Measurements from ENCODE around the gene KRT74. TPM values are rescaled to one million over a fixed set of nuclear protein-coding genes. Genes with fewer than 3 reads are reported as not detected.

Gene KRT74
- total RNA-seq, 6 experiments from 2014 or later: not detected

GRCh38 chr12:52543985-52544883 lies 29.4 kb downstream of the KRT74 start:
- H3K27ac ChIP-seq: no peak overlapping the region
- intact Hi-C loops (cut with DNase I): no loop called here
- WGBS (ENCODE audit: insufficient coverage, low coverage, low lambda C conversion rate, missing lambda C conversion rate): 96% methylated on average over 4 of the region's 17 CpGs
- no peak overlapping the region for H3K4me3 ChIP-seq
- no peaks in the 10 kb centered on the region for H3K27me3 ChIP-seq
- no peaks in the 10 kb centered on the region for H3K9me3 ChIP-seq
- TF ChIP-seq CTCF (IDR thresholded peaks at IDR 0.05) (no peak), POLR2A (IDR thresholded peaks at IDR 0.05) (no peak)
- DNase-seq: no peak
- no peaks in the 10 kb centered on the region for H3K36me3 ChIP-seq
- no peak for ATAC-seq
- no peaks in the 10 kb centered on the region for H3K4me1 ChIP-seq

- no peaks in the 10 kb centered on the region for H3K9me3 ChIP-seq
- 55% methylated on average over 6 of the region's 7 CpGs for WGBS (ENCODE audit: insufficient coverage, low coverage, low lambda C conversion rate, missing lambda C conversion rate)
- H3K4me3 ChIP-seq: no peak overlapping the region
- no peak overlapping the region for H3K27ac ChIP-seq
- intact Hi-C loops (cut with DNase I): no loop called here
- no peaks in the 10 kb centered on the region for H3K36me3 ChIP-seq
- ATAC-seq (no peak), DNase-seq (no peak)
- no peaks in the 10 kb centered on the region for H3K27me3 ChIP-seq
- no peaks in the 10 kb centered on the region for H3K4me1 ChIP-seq
- TF ChIP-seq CTCF (IDR thresholded peaks at IDR 0.05): no peak
- TF ChIP-seq POLR2A (IDR thresholded peaks at IDR 0.05): no peak
These were observed 30.8 kb downstream of the KRT74 start for GRCh38 chr12:52542785-52543318.

GRCh38 chr12:52542157-52542556 lies 31.5 kb downstream of the KRT74 start:
- H3K9me3 ChIP-seq: no peaks in the 10 kb centered on the region
- H3K4me1 ChIP-seq: no peaks in the 10 kb centered on the region
- no peaks in the 10 kb centered on the region for H3K27me3 ChIP-seq
- no peak overlapping the region for H3K27ac ChIP-seq
- DNase-seq: no peak
- TF ChIP-seq CTCF (IDR thresholded peaks at IDR 0.05): no peak
- no peak for TF ChIP-seq POLR2A (IDR thresholded peaks at IDR 0.05)
- intact Hi-C loops (cut with DNase I): no loop called here
- no peak overlapping the region for H3K4me3 ChIP-seq
- H3K36me3 ChIP-seq: no peaks in the 10 kb centered on the region
- ATAC-seq: no peak

GRCh38 chr12:52541709-52542108 lies 31.9 kb downstream of the KRT74 start:
- H3K4me1 ChIP-seq: no peaks in the 10 kb centered on the region
- no peaks in the 10 kb centered on the region for H3K9me3 ChIP-seq
- TF ChIP-seq CTCF (IDR thresholded peaks at IDR 0.05) (no peak), POLR2A (IDR thresholded peaks at IDR 0.05) (no peak)
- no peak overlapping the region for H3K27ac ChIP-seq
- no peaks in the 10 kb centered on the region for H3K27me3 ChIP-seq
- no peak overlapping the region for H3K4me3 ChIP-seq
- ATAC-seq: no peak
- no peaks in the 10 kb centered on the region for H3K36me3 ChIP-seq
- DNase-seq: no peak
- 88% methylated on average over 4 of the region's 5 CpGs for WGBS (ENCODE audit: insufficient coverage, low coverage, low lambda C conversion rate, missing lambda C conversion rate)
- intact Hi-C loops (cut with DNase I): no loop called here
